Midbrain (tissue), 1 donor: Measurements from ENCODE around the gene STK35.

Source experiments
- DNase-seq: peaks from one replicate; lab custom pipeline; 2025; lab: John Stamatoyannopoulos, UW

The STK35 gene

DNA sequence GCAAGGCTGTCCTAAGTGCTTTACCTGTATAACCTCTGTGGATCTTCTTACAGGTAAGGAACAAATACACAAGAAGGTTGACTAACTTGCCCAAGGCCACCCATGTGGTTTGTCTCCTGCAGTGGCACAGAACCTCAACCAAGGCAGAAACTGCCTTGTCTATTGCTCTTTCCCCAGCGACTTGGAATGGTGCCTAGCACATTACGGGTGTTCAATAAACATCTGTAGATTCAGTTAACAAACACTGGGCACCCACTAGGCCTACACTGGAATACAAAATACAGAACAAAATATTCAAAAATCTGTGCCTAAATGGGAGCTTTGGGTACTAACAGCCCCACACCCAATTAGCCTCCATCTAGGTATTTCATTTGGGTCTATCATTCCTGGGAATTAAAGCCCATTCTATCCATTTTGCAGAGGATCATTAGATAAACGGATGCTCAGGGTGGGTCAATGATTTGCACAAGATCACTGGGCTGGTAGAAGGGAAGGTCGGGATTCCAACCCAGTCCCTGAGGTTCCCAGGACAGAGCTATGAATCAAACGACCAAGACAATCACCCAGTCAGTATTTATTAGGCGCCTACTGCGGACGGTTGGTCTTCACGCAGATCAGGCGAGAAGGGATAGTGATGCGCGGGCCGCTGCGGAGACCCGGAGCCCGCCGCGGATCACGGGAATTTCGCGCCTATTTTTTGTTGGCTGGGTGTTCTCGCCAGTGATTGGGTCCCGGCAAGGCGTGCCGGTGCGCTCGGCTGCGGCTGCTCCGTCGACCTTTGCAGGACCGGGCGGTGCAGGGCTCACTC lies at the start of gene STK35:
Gene STK35 (plus strand): TSS at position 771 of the 808 bp plus-strand sequence. CDS start 55 bp downstream, outside the sequence.
- no peak for DNase-seq

GRCh38 chr20:2051946-2052345 lies 49.7 kb upstream of the STK35 start:
- no peak for DNase-seq

- DNase-seq = no peak
Observed at GRCh38 chr20:2052741-2053140, 48.9 kb upstream of the STK35 start.

DNA sequence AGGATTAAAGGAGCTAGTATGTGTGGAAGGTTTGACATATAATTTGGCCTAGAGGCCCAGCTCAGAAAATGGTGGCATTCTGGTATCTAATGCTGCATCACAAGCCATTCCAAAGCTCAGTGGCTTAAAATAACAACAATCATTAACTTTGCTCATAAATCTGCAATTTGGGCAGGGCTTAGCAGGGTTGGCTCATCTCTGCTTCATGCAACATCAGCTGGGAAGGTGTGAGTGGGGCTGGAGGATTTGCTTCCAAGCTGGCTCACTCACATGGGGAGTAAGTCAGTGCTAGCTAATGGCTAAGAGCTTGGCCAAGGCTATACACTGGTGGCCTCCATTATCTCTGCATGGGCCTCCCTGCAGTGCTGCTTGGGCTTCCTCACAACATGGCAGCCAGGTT lies 48.0 kb upstream of the STK35 start:
- DNase-seq = no peak

- DNase-seq = no peak
Observed at GRCh38 chr20:2054911-2055310, 46.7 kb upstream of the STK35 start.

DNA sequence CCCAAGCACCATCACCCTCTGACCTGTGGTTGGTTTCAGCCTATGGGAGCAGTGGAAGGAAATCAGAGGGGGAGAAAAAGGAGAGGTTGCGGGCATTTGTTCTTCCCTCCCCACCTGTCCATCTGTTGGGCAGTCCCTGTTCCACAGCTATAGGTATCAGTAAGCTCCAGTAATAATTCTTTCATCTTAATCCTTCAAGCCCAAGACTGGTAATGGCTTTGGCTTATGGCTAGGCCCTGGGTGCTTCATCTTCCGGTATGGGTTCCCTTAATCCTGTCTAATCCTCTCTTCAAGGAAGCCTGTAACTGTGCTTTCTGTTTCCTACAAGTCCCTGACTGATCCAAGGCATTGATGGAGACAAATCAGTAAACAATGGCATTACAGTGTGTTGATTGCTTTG lies 42.2 kb upstream of the STK35 start:
- no peak for DNase-seq

GRCh38 chr20:2065099-2065498 lies 36.5 kb upstream of the STK35 start:
- DNase-seq = no peak

GRCh38 chr20:2066461-2067122 lies 35.0 kb upstream of the STK35 start:
- no peak for DNase-seq

GRCh38 chr20:2080532-2081224 lies 20.9 kb upstream of the STK35 start:
- DNase-seq = no peak

GRCh38 chr20:2084703-2085102 lies 16.9 kb upstream of the STK35 start:
- no peak for DNase-seq

DNA sequence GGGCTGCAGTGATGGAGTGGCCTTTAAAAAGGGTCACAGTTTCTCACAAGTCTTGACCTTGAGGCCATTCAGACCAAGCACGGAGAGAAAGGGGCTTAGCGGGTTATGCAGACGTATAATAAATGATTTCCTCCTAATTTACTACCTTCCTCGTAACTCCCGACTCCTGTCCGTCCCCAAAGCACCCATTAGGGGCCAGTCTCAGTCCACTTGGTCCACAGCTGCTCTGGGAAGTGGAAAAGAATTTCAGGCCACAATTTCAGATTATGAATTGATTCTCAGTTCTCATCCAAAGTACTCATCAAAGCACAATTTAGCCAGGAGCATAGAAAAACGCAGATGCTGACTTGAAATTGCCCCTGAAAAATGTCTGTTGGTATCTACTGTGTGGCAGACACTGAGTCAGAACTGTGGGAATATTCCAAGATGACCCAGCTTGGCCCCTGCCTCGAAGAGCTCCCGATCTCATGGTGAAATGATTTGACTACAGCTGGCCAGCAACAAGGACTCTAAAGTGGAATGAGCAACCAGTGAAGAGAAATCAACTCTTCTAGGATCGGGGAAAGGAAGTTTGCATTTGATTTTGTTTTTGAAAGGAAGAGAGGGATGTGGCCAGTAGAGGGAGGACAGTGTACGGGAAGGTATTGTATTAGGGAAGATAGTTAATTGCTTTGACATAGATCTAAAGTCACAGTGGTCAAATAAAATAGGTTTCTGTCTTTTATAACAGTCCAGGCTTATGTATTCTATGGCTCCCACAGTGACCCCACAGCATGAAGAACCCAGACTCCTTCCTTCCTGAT lies 15.2 kb upstream of the STK35 start:
- no peak for DNase-seq

GRCh38 chr20:2086980-2087377 lies 14.6 kb upstream of the STK35 start:
- DNase-seq = no peak

GRCh38 chr20:2088891-2089290 lies 12.7 kb upstream of the STK35 start:
- no peak for DNase-seq

- DNase-seq = no peak
Observed at GRCh38 chr20:2089447-2089846, 12.2 kb upstream of the STK35 start.

- no peak for DNase-seq
Observed at GRCh38 chr20:2093159-2093781, 8.4 kb upstream of the STK35 start.

DNA sequence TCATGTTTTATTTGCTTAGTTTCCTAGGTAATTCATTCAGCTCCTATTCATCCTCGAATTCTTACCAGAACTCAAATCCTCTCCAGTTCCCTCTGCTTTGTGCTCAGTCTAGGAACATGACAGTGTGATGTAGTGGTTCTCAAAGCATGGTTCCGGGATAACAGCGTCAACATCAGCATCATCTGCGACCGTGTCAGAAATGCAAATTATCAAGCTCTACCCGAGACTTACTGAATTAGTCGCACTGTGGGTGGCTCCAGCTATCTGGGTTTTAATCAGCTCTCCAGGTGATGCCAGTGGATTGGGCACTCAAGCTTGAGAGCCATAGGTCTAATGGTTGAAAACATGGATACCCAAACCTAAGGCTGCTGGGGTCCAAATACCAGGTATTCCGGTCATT lies 7.7 kb upstream of the STK35 start:
- no peak for DNase-seq

DNA sequence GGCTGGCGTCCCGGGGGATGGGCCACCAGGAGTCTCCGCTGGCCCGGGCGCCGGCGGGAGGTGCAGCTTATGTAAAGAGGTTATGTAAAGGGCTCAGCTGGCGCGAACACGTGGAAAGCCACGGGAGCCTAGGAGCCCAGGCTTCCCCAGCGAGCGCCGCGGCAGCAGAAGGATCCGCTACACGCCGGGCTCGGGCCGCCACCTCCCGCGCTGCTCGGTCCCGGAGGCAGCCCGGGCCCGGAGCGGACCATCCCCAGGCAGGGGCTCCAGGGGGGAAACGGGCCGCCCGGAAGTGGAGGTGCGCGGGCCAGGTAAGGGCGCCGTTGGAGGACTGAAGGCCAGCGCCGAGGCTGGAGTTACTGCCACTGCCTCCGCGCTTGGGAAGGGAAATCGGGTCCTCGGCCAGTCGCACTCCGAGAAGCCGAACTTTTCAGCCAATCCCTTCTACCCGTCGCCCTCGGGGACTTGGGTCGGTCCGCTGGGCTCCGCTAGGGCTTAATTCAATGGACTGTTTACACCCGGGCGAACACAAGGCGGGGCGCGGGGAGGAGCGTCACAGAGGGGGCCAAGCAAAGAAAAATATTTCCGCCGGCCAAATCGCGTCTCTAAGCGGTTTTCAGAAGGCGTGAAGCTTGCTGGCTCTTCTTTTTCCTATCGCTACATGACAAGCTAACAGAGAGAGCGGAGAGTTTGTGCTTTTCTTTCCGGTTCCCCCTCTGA lies 398 bp downstream of the STK35 start:
- peak; percentile 95 for DNase-seq

GRCh38 chr20:2102585-2103460 lies 1.2 kb downstream of the STK35 start:
- peak; percentile 95 for DNase-seq

DNA sequence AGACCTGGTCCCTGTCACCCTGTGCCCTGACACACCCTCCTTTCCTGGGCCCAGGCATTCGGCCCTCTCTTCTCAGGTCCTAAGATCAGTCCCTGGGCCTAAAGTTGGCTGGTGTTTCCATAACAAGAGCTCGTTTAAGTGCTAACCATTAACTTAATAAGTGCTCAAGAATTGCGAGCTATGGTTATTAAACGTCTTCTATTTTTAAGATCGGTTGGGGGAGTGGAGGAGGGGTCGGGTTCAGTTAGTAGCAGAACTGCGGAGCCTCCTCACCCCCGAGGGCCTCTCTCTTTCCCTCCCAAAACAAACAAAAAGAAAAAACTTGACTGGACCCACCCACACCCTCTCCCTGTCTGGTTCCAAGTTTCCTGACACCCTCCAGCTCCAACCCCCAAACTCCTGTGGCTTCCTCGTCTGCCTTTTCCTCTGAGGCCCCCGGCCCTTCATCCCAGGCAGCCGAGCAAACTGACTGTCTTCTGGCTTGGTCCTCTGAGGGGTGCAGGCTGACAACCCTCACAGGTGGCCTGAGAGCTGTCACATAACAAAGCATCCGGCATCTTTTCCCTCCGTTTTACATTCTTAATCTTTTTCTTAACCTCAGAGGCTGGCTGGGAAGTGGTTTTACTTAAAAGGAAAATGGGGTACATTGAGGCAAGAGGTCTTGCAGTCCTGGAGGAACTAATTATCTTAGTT lies 2.0 kb downstream of the STK35 start:
- no peak for DNase-seq
